ENCODE data around the gene ROR1. TPM values are rescaled to one million over a fixed set of nuclear protein-coding genes. Genes with fewer than 3 reads are reported as not detected.
"Not testable (repeated sequence)": the region's sequence is repeated elsewhere in the genome, so short reads cannot be mapped to it uniquely, and the experiment has no call there.

The ROR1 gene
- total RNA-seq, 1 experiment from 2014 or later, result 56.3 TPM

- ChIA-PET CTCF (no interaction called here), POLR2A (no interaction called here)
- H3K9me3 Mint-ChIP-seq, result peaks cover 13% of the 10 kb centered on the region
- TF ChIP-seq HMGA2 (CRISPR knock-in tag; IDR thresholded peaks at IDR 0.05), result no peak
- DNase-seq (ENCODE audit: low spot score), result no peak
- no peak for ATAC-seq
- no peak overlapping the region for H3K27ac Mint-ChIP-seq
- no peaks in the 10 kb centered on the region for H3K27me3 Mint-ChIP-seq (ENCODE audit: low read depth)
- peaks cover 62% of the 10 kb centered on the region for H3K4me1 Mint-ChIP-seq
- peaks cover 11% of the 10 kb centered on the region for H3K36me3 Mint-ChIP-seq
- no peak overlapping the region for H3K4me3 Mint-ChIP-seq
These were observed 51.3 kb downstream of the ROR1 start for GRCh38 chr1:63825111-63825510.

GRCh38 chr1:63826246-63826861 lies 52.5 kb downstream of the ROR1 start:
- H3K27me3 Mint-ChIP-seq (ENCODE audit: low read depth); H3K27ac Mint-ChIP-seq; DNase-seq (ENCODE audit: low spot score); CTCF ChIA-PET; ATAC-seq; H3K4me3 Mint-ChIP-seq; POLR2A ChIA-PET: not testable (repeated sequence)
- peaks cover 62% of the 10 kb centered on the region for H3K4me1 Mint-ChIP-seq
- peaks cover 11% of the 10 kb centered on the region for H3K36me3 Mint-ChIP-seq
- H3K9me3 Mint-ChIP-seq, result peaks cover 13% of the 10 kb centered on the region

- ATAC-seq (no peak), DNase-seq (ENCODE audit: low spot score) (no peak)
- no peak overlapping the region for H3K4me3 Mint-ChIP-seq
- H3K27me3 Mint-ChIP-seq (ENCODE audit: low read depth), result no peaks in the 10 kb centered on the region
- H3K36me3 Mint-ChIP-seq, result peaks cover 11% of the 10 kb centered on the region
- H3K4me1 Mint-ChIP-seq, result peaks cover 66% of the 10 kb centered on the region
- CTCF ChIA-PET, result interaction anchor here (1.8 kb wide), 1 partner anchor 11 kb away, joined by 4 read pairs; no protein-coding TSS in a partner anchor
- H3K27ac Mint-ChIP-seq, result peak overlapping the region; percentile 39; the same call in 1 of the 2 replicates
- H3K9me3 Mint-ChIP-seq, result peaks cover 13% of the 10 kb centered on the region
- POLR2A ChIA-PET, result no interaction called here
- no peak for TF ChIP-seq E2F1 (CRISPR knock-in tag; IDR thresholded peaks at IDR 0.05)
- no peak for TF ChIP-seq ZNF317 (CRISPR knock-in tag; IDR thresholded peaks at IDR 0.05; ENCODE audit: borderline replicate concordance, low read depth)
- no peak for TF ChIP-seq ZMAT4 (CRISPR knock-in tag; IDR thresholded peaks at IDR 0.05)
- no peak for TF ChIP-seq CDX4 (CRISPR knock-in tag; IDR thresholded peaks at IDR 0.05; ENCODE audit: borderline replicate concordance)
- TF ChIP-seq SMAD4 (CRISPR knock-in tag; IDR thresholded peaks at IDR 0.05), result no peak
- TF ChIP-seq ZNF671 (CRISPR knock-in tag; IDR thresholded peaks at IDR 0.05), result no peak
- TF ChIP-seq ZNF396 (CRISPR knock-in tag; IDR thresholded peaks at IDR 0.05; ENCODE audit: borderline replicate concordance), result no peak
- TF ChIP-seq ATF2 (CRISPR knock-in tag; IDR thresholded peaks at IDR 0.05; ENCODE audit: borderline replicate concordance, low read depth), result no peak
These were observed 53.8 kb downstream of the ROR1 start for GRCh38 chr1:63827411-63828321.

GRCh38 chr1:63828322-63829044 lies 54.7 kb downstream of the ROR1 start:
- no peaks in the 10 kb centered on the region for H3K27me3 Mint-ChIP-seq (ENCODE audit: low read depth)
- peaks cover 66% of the 10 kb centered on the region for H3K4me1 Mint-ChIP-seq
- DNase-seq (ENCODE audit: low spot score) (no peak), ATAC-seq (no peak)
- no peak overlapping the region; the same call in 1 of the 2 replicates for H3K27ac Mint-ChIP-seq
- H3K9me3 Mint-ChIP-seq, result peaks cover 13% of the 10 kb centered on the region
- TF ChIP-seq FOXJ3 (CRISPR knock-in tag; IDR thresholded peaks at IDR 0.05; ENCODE audit: borderline replicate concordance) (no peak), FOXP1 (CRISPR knock-in tag; IDR thresholded peaks at IDR 0.05; ENCODE audit: borderline replicate concordance) (no peak), NFYB (CRISPR knock-in tag; conservative IDR thresholded peaks at IDR 0.05; ENCODE audit: low read depth) (no peak), IRF1 (CRISPR knock-in tag; IDR thresholded peaks at IDR 0.05) (no peak), SP1 (CRISPR knock-in tag; conservative IDR thresholded peaks at IDR 0.05) (no peak)
- ChIA-PET POLR2A (interaction anchor here (0.5 kb wide), 1 partner anchor 17 kb away, joined by 4 read pairs; no protein-coding TSS in a partner anchor), CTCF (interaction anchor here (1.4 to 1.8 kb wide), 3 partner anchors 10 to 137 kb away, joined by 4 read pairs; no protein-coding TSS in a partner anchor)
- H3K4me3 Mint-ChIP-seq, result no peak overlapping the region
- H3K36me3 Mint-ChIP-seq, result peaks cover 11% of the 10 kb centered on the region
